Left renal cortex interstitium (tissue), 4 donors: ENCODE results near the gene UNC45B. TPM values are rescaled to one million over a fixed set of nuclear protein-coding genes. Genes with fewer than 3 reads are reported as not detected.
"Not testable (repeated sequence)": the region's sequence is repeated elsewhere in the genome, so short reads cannot be mapped to it uniquely, and the experiment has no call there.

Experiments
- DNase-seq, 4 donors: peaks; one replicate each; pipeline ENCODE4 v3.0.0-alpha.2; 2013; ENCODE audit warnings: low read depth in 4 of 4, low spot score in 2 of 4, missing footprints in 1 of 4
- polyA plus RNA-seq, 4 donors: library from polyadenylated mRNA; unstranded; fragments of 120-200 nt; gene quantifications; one replicate each; pipeline ENCODE4 v1.2.1, GENCODE V29; 2013; ENCODE audit not compliant: insufficient read length in 4 of 4

Gene UNC45B, protein sequence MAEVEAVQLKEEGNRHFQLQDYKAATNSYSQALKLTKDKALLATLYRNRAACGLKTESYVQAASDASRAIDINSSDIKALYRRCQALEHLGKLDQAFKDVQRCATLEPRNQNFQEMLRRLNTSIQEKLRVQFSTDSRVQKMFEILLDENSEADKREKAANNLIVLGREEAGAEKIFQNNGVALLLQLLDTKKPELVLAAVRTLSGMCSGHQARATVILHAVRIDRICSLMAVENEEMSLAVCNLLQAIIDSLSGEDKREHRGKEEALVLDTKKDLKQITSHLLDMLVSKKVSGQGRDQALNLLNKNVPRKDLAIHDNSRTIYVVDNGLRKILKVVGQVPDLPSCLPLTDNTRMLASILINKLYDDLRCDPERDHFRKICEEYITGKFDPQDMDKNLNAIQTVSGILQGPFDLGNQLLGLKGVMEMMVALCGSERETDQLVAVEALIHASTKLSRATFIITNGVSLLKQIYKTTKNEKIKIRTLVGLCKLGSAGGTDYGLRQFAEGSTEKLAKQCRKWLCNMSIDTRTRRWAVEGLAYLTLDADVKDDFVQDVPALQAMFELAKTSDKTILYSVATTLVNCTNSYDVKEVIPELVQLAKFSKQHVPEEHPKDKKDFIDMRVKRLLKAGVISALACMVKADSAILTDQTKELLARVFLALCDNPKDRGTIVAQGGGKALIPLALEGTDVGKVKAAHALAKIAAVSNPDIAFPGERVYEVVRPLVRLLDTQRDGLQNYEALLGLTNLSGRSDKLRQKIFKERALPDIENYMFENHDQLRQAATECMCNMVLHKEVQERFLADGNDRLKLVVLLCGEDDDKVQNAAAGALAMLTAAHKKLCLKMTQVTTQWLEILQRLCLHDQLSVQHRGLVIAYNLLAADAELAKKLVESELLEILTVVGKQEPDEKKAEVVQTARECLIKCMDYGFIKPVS
- polyA plus RNA-seq: under 1 TPM; 0.06 to 0.16 (median 0.15) TPM

DNA sequence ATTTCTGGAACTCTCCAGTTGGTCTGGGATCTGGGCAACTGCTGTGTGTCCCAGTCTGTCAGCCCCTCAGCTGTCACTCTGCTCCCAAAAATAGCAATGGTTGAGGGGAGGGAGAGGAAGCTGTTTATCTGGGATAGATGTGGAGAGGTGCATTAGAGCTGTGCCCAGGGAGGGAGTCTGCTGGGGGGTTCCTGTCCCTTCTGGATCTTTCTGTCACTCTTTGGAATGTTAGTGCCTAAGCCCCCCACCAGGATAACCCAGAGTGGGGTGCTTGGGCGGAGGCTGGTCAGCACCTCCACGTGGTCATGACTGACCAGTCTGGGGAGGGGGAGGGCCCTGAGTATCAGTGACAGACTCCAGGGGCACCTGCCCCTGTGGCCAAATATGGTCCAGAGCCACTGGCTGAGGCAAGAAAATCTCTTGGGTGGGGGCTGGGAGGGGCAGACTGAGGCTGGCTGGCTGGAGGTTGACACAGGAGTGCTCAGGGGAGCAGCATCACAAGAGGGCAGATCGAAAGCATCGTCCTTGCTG, at the start of gene UNC45B:
TSS of gene UNC45B (plus strand) at position 443 of the 531 bp plus-strand sequence. CDS start 447 bp downstream, outside the sequence.
- DNase-seq: no peak

DNA sequence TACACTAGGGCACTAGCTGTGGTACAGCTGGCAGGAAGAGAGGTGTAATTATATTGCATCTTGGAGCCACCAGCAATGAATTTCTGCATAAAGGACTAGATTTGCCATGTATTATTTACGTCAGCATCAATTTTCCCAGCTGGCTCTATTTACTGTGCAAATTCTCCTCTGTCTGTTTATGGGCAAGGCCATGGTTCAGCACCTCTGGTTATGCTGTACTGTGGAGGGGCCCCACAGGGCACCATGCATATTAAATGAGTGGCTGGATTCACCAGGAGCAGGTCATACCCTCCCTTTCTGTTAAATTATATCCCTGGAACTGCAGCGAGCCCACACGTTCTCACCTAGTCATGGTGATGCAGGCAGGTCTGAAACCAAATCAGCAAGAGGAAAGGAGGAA, 47.7 kb upstream of the UNC45B start:
- DNase-seq: no peak

DNA sequence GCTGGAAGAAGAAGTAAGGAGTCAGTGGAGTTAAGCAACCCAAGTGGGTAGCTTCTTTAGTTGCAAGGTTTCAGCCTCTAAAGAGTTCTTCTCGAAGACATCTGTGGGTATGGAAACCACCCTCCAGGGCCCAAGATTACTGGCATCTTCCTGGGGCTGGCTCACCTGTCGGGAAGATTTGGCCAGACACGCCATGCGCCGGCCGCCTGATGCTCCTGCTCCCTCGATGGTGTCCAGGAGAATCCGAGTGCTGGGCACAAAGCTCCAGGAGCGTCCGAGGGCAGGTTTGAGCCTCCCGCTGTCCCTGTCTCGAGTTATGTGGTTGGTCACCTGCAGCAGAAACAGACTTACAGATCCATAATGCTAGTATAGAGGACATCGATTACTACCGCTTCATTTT, 46.6 kb upstream of the UNC45B start:
- no peak for DNase-seq

DNA sequence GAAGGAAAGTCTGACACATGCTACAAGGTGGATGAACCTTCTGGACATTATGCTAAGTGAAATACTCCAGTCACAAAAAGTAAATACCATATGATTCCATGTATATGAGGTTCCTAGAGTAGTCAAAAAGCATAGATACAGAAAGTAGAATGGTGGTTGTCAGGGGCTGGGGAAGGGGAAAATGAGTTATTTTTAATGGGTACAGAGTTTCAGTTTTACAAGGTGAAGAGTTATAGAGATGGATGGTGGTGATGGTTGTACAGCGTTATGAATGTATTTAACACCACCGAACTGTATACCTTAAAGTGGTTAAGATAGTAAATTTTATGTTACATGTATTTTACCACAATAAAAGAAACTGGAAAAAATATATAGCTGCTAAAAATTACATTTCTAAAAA, 45.9 kb upstream of the UNC45B start:
- no peak for DNase-seq

DNA sequence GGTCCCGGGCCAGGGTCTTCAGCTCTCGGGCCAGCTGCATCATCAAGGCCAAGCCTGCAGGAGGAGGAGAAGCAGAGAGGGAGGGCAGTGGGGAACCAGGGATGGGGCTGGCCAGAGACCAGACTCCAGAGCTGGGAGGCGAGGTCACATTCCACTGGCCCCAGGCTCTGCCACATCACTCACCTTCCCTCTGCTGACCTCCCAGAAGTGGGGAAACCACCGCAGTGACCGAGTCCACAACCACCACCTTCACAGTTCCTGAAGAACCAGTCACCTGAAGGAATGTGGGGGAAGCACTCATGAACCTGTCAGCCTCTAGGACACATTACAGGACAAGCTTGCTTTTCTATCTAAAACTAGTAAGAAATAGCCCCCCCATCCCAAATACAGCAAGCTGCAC, 44.3 kb upstream of the UNC45B start:
- DNase-seq: no peak

DNA sequence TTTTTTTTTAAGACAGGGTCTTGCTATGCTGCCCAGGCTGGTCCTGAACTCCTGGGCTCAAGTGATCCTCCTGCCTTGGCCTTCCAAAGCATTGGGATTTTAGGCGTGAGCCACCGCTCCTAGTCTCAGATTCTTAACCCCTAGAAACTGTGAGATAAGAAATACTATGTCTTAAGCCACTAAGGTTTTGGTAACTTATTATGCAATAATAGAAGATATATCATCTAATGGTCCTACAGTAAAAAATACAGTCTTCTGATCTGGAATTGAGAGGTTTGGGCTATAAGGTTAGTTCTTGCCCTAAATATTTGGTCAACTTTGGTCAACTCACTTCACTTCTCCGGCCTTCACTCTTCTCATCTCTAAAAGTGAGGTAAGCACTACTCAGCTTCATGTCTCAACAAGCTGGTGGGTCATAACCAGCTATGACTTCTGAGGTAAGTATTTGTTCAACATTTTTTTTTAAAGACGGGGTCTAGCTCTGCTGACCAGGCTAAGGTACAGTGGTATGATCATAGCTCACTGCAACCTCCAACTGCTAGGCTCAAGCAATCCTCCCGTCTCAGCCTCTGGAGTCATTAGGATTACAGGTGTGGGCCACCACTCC, 42.7 kb upstream of the UNC45B start:
- DNase-seq: no peak

DNA sequence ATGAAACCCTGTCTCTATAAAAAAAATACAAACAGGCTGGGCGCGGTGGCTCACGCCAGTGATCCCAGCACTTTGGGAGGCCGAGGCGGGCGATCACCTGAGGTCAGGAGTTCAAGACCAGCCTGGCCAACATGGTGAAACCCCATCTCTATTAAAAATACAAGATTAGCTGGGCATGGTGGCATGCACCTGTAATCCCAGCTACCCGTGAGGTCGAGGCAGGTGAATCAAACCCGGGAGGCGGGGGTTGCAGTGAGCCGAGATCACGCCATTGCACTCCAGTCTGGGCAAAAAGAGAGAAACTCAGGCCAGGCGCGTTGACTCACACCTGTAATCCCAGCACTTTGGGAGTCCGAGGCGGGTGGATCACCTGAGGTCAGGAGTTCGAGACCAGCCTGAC, 36.8 kb upstream of the UNC45B start:
- DNase-seq: not testable (repeated sequence)

DNA sequence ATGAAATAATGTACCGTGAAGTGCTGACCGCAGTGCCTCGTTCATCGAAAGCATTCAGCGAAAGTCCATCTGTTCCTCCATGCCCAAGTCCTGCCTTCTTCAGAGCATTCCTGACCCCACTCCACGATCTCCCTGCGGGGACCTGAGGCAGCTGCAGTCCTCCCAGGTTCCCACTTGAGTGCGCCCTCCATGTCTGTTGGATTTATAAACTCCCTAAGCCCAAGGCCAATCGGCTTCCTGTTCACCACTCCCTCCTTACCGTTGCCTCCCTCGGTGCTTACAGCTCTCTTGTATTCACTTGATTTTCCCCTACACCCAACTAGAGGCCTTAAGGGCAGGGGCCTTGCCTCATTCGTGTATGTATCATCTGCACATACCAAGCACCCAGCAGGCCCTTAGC, 30.8 kb upstream of the UNC45B start:
- no peak for DNase-seq

DNA sequence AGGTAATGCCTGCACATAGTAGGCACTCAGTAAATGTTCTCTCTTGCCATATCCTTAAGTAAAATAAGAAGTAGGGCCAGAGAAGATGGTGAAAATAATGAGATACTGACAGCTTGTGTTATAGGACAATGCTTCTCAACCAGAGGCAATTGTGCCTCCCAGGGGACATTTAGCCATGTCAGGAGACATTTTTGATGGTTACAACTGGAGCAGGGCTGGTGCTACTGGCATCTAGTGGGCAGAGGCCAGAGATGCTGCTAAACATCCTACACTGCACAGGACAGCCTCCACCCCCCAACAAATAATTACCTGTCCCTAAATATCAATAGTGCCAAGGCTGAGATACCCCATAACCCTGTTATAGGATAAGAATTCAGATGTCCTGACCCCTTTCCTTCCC, 29.6 kb upstream of the UNC45B start:
- DNase-seq: no peak

DNA sequence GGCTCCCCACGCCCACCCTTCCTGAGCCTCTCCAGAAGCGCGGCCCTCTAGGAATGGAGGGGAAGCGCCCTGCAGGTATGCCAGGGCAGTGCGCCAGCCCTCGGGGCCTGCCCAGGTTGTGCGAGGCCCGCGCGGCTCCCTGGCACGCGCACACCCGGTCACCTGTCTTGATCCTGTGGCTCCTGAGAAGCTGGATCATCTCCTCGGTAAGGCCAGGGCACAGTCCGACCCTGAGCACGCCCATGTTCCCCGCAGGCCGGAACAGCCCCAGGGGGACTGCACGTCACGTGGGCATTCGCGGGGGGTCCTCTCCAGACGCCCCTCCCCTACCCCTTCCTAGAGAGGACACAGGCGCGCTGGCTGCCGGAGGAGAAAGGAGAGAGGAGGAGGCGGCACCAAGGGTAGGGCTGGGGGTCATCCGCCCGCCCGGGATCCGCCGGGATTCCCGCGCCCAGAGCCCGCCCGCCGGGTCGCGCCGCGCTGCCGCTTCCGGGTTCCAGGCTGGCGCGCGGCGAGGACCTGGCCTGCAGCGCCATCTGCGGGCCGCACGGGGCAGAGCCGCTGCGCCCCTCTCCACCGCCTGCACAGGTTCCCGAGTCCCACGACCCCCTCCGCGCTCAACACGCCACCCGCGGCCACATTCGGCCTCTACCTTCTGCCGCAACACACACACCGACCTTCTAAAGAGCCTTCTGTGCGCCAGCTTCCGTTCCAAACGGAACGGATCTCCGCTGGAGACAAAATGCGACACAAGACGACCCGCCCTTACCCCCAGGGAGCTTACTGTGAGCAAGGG, 28.0 kb upstream of the UNC45B start, which contains the start of gene RAD51D:
TSS of gene RAD51D (minus strand) at position 491 of the 796 bp plus-strand sequence. CDS start at position 244, 247 bp downstream.
- DNase-seq: peak; percentile 42 to 50 (median 46)

DNA sequence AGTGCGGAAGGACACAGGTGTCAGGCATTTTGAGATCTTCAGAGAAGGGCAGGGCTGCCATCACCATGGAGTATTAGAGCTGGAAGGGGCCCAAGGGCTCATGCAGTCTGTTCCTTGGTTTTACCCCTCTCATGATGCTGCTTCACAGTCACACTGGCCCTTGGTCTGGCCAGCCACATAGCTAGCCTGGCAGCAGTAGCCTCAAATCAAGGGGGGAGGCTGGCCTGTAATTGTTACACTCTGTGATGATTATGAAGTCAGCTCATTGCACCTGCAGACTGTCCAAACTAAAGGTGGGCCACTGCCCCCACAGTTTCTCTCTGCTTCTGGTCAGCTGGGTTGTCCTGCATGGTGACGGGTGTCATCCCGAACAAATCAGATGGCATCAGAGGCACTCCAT, 26.3 kb upstream of the UNC45B start, which contains the start of gene FNDC8:
TSS of gene FNDC8 (plus strand) at position 301 of the 400 bp plus-strand sequence. CDS start at position 380, 79 bp downstream.
- DNase-seq: no peak

DNA sequence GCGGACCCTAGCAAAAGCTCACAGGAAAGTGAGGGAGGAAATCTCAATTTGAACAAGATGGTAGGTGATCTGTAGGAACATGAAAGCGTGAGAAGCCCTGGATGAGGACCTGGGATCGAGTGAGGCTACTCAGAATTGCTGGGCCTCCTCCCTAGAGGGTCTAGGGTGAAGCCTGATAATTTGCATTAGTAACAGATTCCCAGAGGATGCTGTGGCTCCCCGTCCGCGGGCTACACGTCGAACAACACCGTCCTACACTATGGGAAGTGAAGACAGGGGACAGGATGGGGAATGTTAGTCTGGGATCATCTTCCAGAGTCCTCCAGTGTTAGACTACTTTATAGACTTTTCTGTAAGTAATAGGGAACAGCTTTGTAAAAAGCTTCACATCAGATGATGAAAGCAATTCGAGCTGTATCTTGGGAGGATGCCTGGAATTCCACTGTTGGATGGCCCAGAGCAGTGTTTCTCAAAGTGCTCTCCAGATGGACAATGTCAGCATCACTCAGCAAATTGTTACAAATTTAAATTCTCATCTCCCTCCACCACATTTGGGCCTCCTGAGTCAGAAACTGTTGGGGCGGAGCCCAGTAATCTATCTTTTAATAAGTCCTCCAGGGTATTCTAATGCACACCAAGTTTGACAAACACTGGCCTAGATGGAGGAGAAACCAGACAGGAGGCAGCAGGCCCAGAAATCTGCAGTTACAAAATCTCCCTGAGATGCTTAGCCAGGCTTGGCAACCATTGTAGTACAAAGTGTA, 19.7 kb upstream of the UNC45B start:
- no peak for DNase-seq

DNA sequence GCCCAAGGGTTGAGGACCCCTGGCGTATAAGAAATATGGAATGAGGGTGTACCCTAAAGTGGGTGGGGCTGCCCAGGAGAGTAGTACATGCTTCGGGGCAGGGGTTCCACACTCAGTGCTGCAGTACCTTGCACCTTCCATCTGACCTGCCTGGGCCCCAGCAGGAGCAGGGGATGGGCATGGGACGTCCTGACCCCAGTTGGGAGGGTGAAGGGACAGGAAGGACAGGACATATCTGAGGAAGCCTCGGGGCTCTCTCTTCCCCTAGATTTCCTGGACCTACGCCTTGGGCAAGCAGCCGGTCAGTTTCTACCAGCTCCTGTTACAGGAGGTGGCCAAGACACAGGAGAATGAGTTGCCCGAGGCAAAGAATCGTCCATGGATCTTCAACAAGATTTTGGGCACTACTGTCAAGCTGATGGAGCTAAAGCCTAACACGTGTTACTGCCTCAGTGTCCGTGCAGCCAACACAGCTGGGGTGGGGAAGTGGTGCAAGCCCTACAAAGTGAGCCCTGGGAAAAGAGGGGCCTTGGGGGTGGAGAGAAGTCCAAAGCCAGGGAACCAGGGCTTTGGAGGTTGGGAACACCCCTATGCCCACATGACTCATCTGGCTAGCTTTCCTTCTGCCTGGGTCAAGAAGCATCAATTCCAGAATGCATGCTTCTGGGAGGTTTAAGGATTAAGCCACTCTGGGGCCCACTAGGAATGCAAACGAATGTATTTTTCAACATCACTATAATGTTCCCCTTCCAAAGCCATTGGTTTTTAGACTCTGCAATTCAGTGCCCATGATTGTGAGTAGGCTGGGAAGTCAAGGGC, 18.3 kb upstream of the UNC45B start:
- DNase-seq: no peak

DNA sequence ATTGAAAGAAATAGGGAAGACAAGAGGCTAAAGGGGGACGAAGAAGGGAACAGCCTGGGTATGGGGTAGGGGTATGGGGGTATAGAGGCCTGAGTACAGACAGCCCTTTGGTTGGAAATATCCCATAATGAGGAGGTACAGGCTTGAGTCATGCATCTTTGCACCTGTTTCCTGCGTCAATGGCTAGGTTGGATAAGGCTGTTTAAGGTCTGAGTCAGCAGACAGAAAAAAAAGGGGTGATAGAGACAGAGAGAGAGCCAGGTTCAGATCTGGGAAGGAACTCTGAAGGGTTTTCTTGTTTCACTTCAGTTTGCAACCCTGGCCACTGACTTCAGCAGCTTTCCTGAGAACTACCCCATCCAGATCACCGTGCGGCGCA, 17.7 kb upstream of the UNC45B start:
- no peak for DNase-seq

DNA sequence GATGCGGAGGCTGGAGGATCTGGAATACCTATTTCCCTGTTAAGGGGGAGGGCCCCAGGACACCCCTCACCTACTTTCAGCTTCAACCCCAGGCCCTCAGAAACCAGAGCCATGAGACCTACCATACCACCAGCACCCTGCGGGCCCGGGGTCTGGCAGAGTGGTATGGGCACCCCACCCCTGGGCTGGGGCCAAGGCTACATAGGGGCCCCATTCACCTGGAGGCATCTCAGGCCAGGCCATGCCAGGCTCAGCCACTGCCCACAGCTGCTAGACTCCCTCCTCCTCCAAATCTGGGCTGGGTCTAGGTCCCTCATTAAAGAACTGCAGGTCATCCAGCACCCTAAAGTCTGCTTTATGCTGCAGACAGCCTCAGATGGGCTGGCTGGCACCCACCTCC, 17.2 kb upstream of the UNC45B start:
- no peak for DNase-seq

DNA sequence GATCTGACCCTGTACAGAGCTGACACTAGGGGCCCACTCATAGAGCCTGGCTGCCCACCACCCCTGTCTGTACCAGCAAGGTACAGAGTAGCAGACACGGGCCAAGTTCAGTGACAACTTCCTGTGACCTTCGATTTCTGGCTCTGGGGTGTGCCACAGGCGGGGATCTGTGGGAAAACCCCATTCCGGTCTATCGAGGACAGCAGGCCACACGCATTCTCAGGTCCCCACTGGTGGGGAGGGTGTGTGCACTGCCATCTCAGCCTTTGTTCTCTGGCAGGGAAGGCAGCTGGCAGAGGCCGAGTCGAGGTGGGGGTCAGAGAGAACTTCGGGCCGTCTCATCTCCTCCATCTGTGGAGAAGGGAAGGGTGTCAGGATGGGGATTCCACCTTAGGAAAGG, 15.5 kb upstream of the UNC45B start:
- DNase-seq: no peak

DNA sequence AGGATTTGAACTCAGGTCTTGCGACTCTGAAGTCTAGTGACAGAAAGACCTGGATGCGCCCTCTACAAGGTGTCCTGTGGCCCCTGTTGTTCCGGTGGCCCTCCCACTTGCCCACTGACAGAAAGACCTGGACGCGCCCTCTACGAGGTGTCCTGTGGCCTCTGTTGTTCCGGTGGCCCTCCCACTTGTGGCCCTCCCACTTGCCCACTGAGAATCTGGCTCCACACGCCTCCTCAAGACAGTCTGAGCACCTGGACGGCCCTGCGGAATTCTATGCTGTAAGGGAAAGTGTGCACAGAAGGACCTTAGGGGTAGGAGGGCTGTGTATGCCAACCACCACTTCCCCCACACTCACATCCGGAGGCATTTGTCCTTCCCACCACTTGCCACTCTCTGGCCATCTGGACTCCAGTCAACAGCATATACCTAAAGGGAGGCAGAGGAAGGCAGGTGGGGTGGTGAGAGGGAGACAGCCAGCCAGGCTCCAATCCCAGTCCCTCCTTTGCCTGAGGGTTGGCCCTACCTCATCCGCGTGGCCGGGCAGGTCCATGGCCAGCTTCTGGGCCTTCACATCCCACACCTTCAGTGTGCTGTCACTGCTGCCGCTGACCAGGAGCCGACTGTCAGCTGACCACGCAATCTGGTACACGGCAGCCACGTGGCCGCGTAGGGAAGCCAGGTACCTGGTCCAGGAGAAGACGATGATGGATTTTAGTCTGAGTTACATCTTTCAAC, 14.6 kb upstream of the UNC45B start:
- DNase-seq: no peak

DNA sequence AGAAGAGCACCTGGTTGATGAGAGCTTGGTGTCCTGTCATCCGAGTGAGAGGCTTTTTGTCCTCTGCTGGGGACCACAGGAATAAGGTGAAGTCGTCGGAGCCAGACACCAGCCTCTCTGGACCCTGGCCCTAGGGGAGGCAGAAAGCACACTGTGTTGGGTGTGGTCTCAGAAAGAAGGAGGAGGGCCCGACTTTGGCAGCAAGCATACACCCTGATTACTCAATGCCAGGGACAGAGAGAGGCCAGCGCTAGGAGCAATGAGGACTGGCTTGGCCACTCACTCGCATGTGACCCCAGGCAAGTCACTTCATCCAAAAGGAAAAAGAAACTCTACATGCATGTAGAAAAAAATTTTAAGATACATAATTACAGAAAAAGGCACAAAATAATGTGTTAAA, 12.3 kb upstream of the UNC45B start:
- no peak for DNase-seq
